Measurements from ENCODE around the gene TEX48. TPM values are rescaled to one million over a fixed set of nuclear protein-coding genes. Genes with fewer than 3 reads are reported as not detected.

TEX48 gene
- total and polyA plus RNA-seq, 7 donors = not detected

DNA sequence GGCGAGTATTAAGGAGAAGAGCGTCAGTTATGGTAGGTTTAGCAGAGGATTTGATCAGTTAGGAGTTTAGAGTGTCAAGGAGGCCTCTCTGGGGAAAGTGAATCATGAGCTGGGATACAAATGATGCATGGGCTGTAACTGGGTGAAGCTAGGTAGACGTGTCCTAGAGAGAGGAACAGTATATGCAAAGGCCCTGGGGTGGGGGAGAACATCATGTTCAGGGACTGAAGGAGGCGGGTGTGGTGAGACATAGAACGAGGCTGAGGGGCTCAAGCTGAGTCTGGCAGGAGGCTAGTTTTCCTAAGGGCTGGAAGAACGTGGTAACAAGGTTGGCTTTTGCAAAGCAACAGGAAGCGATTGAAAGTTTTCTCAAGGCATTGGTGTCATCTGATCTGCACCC lies 60.4 kb downstream of the TEX48 start:
- no peak for DNase-seq
- 88 to 90% (median 90%) methylated on average over 7 of the region's 7 CpGs for WGBS, 3 donors

DNA sequence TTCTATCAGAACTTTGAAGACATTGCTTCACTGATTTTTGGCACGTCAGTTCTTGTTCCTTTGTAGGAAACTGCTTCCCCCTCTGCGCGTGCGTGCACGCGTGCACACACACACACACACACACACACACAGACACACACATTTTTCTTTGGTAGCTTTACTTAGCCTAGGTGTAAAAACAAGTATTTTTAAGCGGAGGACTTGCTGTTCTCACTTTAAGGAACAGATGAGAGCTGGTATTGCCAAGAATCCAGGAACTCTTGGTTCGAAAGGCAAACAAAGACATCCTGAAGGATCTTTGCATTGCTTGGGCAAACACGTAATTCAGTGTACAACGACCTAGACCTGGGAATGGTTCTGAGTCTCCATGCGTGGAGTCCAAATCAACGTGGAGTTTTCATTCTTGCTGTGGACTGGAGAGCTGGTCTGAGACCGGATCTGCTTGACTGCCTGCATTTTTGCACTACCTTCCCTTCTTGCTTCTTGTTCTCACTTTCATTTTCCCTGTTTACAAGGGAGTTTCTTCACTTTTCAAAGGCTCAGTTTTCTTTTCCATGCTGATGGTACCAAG lies 62.7 kb downstream of the TEX48 start:
- intact Hi-C loops (cut with DNase I) = no loop called here
- DNase-seq (no peak), ATAC-seq (no peak)
- WGBS, 3 donors = 84 to 92% (median 89%) methylated on average over 13 of the region's 13 CpGs
- Histone ChIP-seq H3K9me3 (no peaks in the 10 kb centered on the region), H3K4me3 (no peak overlapping the region), H3K27ac (no peak overlapping the region), H3K4me1 (no peaks in the 10 kb centered on the region), H3K27me3 (ENCODE audit: insufficient read depth in 3 of 3, low read length in 2 of 3) (no peaks in the 10 kb centered on the region), H3K36me3 (ENCODE audit: insufficient read depth in 1 of 2, low read depth in 1 of 2) (peaks cover 0 to 34% of the 10 kb centered on the region in 2 donors)
- TF ChIP-seq, protein P1, sequence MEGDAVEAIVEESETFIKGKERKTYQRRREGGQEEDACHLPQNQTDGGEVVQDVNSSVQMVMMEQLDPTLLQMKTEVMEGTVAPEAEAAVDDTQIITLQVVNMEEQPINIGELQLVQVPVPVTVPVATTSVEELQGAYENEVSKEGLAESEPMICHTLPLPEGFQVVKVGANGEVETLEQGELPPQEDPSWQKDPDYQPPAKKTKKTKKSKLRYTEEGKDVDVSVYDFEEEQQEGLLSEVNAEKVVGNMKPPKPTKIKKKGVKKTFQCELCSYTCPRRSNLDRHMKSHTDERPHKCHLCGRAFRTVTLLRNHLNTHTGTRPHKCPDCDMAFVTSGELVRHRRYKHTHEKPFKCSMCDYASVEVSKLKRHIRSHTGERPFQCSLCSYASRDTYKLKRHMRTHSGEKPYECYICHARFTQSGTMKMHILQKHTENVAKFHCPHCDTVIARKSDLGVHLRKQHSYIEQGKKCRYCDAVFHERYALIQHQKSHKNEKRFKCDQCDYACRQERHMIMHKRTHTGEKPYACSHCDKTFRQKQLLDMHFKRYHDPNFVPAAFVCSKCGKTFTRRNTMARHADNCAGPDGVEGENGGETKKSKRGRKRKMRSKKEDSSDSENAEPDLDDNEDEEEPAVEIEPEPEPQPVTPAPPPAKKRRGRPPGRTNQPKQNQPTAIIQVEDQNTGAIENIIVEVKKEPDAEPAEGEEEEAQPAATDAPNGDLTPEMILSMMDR (IDR thresholded peaks at IDR 0.05) = no peak

More for the DNA sequence above, 60.4 kb downstream of the TEX48 start:
- peaks cover 0 to 36% of the 10 kb centered on the region in 2 donors for H3K36me3 ChIP-seq (ENCODE audit: insufficient read depth in 1 of 2, low read depth in 1 of 2)
- TF ChIP-seq, protein P1 (IDR thresholded peaks at IDR 0.05) = no peak
- H3K27ac ChIP-seq = no peak overlapping the region
- H3K4me1 ChIP-seq = no peaks in the 10 kb centered on the region
- intact Hi-C loops (cut with DNase I) = no loop called here
- H3K9me3 ChIP-seq = no peaks in the 10 kb centered on the region
- no peak for ATAC-seq
- no peaks in the 10 kb centered on the region for H3K27me3 ChIP-seq (ENCODE audit: insufficient read depth in 3 of 3, low read length in 2 of 3)
- no peak overlapping the region for H3K4me3 ChIP-seq

DNA sequence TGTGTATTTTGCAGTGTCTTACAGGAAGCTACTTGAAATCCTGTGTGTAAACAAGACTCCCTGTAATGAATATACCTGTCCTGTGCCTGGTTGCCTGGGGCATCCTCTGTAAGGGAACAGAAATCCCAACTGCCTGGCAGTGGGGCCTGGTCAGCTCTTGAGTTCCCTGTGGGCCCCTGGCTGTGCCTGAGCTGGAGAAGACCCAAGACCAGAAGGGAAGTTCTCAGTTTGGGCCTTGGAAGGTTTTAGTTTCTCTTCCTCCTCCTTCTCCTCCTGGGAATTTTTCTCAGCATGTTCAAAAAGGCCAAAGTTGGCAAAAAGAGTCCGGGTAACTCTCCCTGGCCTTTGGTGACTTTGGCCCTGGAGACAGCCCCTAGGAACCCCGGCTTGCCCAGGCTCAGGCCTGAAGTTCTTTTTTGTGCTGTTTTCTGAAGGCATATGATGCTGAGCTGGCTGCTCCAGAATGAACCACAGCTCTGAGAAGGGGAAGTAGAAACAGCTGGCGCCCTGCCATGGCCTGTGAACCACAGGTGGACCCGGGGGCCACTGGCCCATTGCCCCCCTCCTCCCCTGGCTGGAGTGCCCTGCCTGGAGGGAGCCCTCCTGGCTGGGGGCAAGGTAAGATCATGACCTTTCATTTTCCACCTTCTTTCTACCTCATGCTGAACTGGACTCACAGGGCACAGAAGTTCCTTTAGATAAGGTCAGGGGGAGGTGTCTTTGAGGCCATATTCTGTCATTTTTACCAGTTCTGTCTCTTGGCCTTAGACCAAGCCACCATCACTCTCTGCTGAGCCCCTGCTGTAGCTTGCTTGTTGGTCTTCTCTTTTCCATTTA lies 65.1 kb downstream of the TEX48 start:
- no peaks in the 10 kb centered on the region for H3K9me3 ChIP-seq
- intact Hi-C loops (cut with DNase I) = no loop called here
- 44 to 67% (median 46%) methylated on average over 4 of the region's 4 CpGs for WGBS, 3 donors
- no peaks in the 10 kb centered on the region for H3K27me3 ChIP-seq (ENCODE audit: insufficient read depth in 3 of 3, low read length in 2 of 3)
- peak; percentile 57 to 80 for DNase-seq
- TF ChIP-seq, protein P1 (IDR thresholded peaks at IDR 0.05) = no peak
- H3K4me3 ChIP-seq = no peak overlapping the region
- H3K36me3 ChIP-seq (ENCODE audit: insufficient read depth in 1 of 2, low read depth in 1 of 2) = peaks cover 0 to 29% of the 10 kb centered on the region in 2 donors
- ATAC-seq = peak in 1 of 4 donors; percentile 47
- H3K4me1 ChIP-seq = peaks cover 8% of the 10 kb centered on the region
- H3K27ac ChIP-seq = no peak overlapping the region

Other genes starting within 250 kb of the TEX48 start
- gene WHRN, start 176.7 kb downstream of the TEX48 start, total RNA-seq = under 1 TPM; 0.15 to 0.62 (median 0.21) TPM
- gene WHRN, start 176.7 kb downstream of the TEX48 start, polyA plus RNA-seq = under 1 TPM; 0.07 to 0.31 (median 0.12) TPM
- gene ATP6V1G1, start 94.4 kb downstream of the TEX48 start, total RNA-seq = 10 to 100 TPM; 60.9 to 98.8 (median 81.8) TPM
- 100 to 1,000 TPM; 101 to 132 (median 102) TPM for gene ATP6V1G1, start 94.4 kb downstream of the TEX48 start, polyA plus RNA-seq
- gene TMEM268, start 70.9 kb downstream of the TEX48 start, total RNA-seq = 10 to 100 TPM in 1 of 4 donors, 1 to 10 TPM in 3; 6.5 to 12.4 (median 8.9) TPM
- 1 to 10 TPM; 2.4 to 9.0 (median 4.8) TPM for gene TMEM268, start 70.9 kb downstream of the TEX48 start, polyA plus RNA-seq
- gene TEX53, start 24.4 kb downstream of the TEX48 start, total RNA-seq = not detected
- not detected for gene TEX53, start 24.4 kb downstream of the TEX48 start, polyA plus RNA-seq
- under 1 TPM in 2 of 4 donors, not detected in 2; 0.07 to 0.13 TPM for gene TNFSF15, start 123.8 kb upstream of the TEX48 start, total RNA-seq
- gene TNFSF15, start 123.8 kb upstream of the TEX48 start, polyA plus RNA-seq = under 1 TPM; 0.03 to 0.04 (median 0.03) TPM
- 1 to 10 TPM in 1 of 4 donors, under 1 TPM in 3; 0.45 to 1.6 (median 0.60) TPM for gene TNFSF8, start 248.4 kb upstream of the TEX48 start, total RNA-seq
- under 1 TPM; 0.07 to 0.16 (median 0.10) TPM for gene TNFSF8, start 248.4 kb upstream of the TEX48 start, polyA plus RNA-seq